Cortex of kidney (tissue), 1 donor: ENCODE data around the gene TTLL11.

Source experiments
- DNase-seq: peaks from one replicate; lab custom pipeline; 2025; lab: John Stamatoyannopoulos, UW

Gene TTLL11

GRCh38 chr9:121831869-121832268 is 261.2 kb downstream of the TTLL11 start:
- no peak for DNase-seq

DNA sequence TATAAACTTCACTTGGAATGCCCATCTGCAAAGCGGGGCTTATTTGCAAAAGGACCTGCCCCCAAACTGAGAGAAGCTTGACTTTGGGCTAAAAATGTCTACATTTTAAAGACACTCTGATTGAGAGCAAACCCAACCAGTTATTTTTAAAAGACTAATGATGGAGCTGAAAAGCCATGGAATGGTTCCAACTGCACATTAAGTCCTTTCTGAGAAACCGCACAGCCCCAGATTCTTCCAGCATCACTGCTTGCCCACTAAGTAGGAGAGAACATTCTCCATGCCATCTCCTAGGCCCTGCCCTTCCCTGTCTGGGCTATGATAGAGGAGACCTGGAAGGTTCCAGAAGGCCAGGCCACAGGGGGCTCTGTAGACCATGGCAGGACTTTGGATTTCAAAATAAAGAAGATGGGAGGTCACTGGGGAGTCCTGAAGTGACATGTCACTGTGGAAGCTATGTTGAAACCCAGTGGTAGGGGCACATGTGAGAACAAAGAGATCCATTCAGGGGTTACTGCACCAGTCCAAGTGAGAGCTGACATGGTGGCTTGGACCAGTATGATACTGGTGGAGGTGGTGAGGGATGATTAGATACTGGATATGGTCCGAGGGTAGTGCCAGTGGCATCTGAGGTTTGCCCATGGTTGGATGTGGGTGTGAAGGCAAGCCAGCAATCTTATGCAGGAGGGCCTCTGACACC is 262.5 kb downstream of the TTLL11 start:
- DNase-seq = no peak

GRCh38 chr9:121827251-121827967 is 265.7 kb downstream of the TTLL11 start:
- DNase-seq = no peak

GRCh38 chr9:121826711-121827110 is 266.4 kb downstream of the TTLL11 start:
- DNase-seq = no peak

DNA sequence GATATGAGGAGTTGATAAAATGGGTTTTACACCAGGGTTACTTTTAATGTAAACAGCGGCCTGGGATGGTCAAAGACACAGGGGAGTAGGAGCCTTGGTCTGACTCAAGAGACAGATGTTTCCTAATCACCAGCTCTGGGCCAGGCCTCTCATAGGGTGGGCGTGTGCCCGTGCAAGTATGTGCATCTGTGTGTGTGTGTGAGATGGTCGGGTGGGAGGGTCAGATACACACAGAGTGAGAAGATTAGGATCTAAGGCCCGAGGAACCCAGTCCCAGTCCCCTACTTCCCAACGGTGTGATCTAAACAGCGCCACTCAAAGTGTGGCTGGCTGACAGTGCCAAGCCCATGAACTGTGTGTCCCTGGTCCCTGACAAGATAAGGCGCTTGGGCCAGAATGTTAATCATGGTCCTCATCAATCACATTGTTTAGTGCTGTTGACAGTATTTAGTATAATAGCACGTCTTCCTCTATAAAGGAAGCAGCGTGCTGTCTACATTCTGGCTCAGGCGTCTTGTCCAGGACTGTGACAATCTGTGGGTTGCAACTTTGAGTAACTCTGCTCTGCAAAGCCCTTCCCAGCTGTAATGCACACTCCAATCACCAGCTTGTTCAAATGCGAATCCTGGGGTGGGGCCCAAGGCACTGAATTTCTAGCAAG is 267.9 kb downstream of the TTLL11 start:
- DNase-seq = no peak

DNA sequence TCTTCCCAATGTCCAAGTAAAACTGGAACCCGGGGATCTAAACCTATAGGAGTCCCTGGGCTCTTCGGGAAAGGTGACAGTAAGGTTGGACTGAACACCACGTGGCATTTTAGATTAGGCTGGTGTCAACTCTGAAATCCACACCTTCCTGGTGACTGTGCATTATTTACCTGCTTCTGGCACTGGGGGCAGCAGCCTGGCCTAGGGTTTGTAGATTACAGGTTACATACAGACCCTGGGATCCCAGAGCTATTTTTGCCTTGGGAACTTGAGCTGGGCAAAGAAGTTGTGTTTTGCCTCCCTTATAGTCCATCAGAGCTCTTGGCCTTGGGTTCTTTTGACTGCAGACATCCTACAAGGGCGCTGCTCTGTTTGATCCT is 268.5 kb downstream of the TTLL11 start:
- DNase-seq = no peak

DNA sequence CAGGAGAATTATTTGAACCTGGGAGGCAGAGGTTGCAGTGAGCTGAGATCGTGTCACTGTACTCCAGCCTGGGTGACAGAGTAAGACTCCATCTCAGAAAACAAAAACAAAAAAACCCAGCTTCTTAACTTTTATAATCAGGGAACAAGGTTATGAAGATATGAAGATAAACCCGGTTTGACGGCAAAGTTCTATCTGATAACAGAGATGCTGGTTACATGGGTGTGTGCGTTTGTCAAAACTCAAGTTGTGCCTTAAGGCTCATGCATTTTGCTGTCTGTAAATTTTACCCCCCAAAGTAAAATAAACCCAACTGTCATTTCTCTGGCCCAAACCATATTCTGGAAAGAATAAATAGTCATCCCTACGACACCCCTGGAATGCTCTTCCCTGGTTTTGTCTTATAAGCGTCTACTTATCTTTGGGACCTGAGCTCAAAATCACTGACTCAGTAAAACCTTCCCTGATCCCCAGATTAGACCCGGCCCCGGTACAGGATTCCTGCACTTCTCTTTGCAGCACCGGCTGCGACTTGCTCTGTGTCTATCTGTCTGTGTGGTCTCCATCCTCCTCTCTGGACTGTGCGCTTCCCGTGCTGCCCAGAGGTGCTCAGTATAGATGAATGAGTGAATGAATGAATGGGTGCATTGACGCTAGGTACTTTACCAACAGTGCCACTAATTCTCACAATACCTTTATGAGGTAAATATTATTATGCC is 269.5 kb downstream of the TTLL11 start:
- no peak for DNase-seq

DNA sequence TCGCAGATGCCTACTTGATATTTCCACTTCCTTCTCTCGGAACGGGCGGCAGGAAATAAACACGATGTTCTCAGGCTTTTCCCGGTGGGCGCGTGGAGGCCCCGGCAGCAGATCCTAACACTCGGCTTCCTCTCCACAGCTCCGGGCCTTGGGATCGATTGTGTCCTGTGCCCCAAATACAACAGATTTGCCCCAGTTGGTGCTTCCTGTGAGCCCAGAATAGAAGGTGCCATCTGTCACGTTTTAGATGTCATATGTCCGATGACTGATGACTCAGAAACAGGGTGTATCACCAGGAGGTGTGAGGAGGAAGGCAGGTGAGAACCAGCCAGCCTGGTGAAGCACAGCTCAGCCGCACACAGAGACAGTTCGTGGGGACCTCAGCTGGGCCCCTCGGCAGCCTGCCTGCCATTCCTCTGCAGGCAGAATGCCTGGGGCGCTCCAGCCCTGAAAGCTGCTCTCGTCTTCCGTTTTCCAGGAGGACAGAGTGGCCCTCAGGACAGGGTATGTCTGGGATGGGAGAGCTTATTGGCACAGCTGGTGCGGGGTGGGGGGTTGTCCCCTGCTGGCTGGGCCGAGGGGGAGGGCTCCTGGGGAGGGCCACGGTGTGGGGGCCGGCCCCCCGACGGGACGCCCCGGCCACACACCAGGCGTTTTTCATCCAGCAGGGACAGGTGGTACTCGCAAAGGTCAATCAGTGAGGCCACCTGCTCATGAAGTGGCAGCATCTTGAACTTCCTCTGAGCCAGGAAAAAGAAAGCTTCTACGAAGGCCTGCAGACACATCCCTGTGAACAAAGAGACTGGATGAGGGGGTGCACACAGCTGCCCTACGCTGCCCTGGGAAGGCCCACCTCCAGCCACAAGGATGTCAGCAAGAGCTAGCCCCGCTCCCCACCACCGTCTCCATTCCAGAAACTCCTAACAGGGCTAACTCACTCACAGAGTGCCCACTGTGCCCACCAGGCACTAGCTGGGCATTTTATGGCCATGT is 270.7 kb downstream of the TTLL11 start:
- no peak for DNase-seq

- no peak for DNase-seq
These were observed 271.8 kb downstream of the TTLL11 start for GRCh38 chr9:121821326-121821725.

GRCh38 chr9:121820286-121821005 is 272.7 kb downstream of the TTLL11 start:
- no peak for DNase-seq

GRCh38 chr9:121819428-121820231 is 273.5 kb downstream of the TTLL11 start:
- DNase-seq = no peak

- DNase-seq = no peak
These were observed 274.2 kb downstream of the TTLL11 start for GRCh38 chr9:121818841-121819427.

DNA sequence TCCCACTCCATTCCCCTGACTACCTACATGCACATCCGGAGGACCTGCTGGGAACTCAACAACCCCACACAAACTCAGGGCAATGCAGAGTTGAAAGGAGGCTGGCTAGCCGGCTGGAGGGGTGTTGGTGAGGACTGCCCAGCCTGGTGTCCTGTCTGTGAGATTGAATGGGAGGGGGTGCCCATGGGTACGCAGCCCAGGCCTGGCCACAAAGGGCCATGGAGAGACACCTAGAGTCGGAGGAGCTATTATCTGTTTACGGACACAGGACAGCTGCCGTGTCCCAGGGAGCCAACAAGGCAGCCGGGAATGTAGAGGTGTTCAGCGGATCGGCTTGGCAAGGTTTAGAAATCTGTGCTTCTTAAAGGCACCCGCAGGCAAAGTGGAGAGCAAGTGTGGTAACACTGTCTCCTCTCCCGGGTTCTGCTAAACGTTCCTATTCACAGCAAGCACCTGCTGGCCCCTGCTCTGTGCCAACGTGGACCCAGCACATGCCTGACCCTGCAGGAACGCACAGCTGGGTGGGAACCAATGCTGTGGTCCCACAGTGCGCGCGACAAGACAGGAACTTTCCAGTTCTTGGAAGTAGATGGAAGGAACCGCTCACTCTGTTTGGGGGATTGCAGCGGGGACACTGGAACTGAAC is 275.0 kb downstream of the TTLL11 start:
- DNase-seq = no peak

DNA sequence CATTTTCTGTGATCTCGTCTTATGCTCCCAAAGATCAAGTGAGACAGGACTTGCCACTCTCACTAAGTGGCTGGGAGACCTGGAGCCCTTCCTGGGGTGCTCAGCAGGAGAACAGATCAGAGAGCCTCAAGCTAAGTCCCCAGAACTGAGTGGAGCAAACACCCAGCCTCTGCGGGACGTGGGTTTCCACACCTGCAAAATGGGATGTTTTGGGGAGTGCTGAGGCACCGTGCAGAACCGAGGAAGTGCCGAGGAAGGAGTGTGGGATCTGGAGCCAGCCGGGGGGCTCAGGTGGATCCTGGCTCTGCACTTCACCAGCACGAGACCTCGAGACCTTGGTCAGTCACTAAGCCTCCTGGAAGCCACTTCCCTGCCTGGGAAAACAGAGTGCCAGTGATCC is 275.6 kb downstream of the TTLL11 start:
- DNase-seq = no peak

DNA sequence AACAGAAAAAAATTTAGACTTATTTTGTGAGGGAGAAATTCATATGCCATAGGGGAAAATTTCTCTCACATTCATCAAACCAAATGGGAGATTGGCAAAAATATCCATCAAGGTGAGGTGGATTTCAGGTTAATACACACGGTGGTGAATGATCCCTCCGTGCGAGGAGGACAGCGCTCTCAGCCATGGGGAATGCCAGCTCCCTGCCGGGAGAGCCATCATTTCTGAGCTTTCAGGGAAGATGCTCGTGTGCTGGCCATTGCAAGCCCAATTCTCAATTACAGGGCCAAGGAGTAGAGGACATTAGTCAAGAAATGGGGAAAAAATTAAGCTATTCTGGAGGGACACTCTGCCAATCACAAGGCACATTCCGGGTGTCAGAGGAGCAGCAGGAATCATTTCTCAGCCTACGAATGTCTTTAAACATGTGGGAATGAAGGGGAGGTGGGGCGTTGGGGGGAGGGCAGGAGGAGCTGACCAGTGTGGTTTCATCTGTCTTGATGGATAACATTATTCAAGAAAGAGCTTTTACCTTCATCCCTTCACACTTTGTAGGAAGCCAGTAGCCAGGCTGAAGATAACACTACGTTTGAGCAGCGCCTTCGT is 276.2 kb downstream of the TTLL11 start:
- no peak for DNase-seq

DNA sequence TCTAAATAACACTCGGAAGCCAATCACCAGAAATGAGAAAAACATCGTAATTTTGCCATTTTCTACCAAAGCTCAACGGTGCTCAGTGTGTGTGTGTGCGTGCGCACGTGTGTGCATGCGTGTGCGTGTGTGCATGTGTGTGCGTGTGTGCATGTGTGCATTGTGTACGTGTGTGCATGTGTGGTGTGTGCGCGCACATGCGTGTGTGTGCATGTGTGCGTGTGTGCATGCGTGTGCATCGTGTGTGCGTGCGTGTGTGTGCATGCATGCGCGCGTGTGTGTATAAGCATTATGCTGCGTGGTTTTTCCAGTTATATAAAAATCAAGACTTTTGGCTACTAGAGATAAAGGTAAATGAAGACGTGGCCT is 276.7 kb downstream of the TTLL11 start:
- no peak for DNase-seq

DNA sequence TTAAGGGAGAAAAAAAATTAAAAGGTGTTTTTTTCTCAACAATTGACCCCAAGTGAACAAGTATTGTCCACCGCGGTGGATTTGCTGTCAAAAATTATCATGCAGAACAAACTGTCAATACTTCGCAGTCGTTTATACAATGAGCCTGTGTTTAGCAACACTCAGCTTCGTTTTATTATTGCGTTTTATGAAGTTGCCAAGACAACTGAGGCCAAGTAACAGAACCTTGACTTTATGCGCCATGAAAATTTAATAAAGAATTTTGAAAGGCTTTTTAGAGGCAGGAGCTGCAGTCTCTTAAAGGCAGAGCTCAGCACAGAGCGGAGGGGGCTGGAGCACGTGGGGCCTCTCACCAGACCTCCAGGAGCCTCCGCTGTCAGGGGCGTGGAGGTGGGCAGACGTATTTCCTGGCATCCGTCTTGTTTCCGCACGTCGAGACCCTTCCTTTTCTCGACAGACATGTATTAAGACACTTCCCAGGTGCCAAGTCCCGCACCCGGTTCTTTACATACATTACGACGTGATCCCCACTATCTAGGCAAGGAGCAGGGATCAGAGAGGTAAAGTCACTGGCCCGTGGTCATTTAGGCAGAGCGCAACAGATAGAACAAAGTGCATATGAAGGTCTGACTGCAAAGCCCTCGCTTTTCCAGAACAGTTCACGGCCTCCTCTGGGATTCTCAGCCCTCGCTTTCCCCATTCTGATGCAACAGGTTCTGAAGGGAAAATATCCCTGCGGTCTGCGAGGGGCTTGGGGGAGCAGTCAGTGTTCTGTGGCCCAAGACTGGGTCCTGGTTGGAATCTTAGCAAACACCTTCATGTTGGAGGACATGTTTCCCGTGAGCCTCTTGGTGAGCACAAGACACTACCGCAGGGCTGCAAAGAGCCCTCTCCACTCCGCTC is 277.3 kb downstream of the TTLL11 start:
- DNase-seq = no peak
